WERI-Rb-1 (cell line): Measurements from ENCODE around the gene PPP2R2C.

Source experiments
- DNase-seq: peaks from one replicate; pipeline ENCODE4 v3.0.0-alpha.2; 2020
- H3K27ac ChIP-seq: fragments of 250-450 bp; sonication (Bioruptor Pico); 2 replicates; pipeline ENCODE4 v1.5.1; 2020; ENCODE audit warnings: mild to moderate bottlenecking, moderate library complexity
- H3K27me3 ChIP-seq: fragments of 250-450 bp; sonication (Bioruptor Pico); 2 replicates; pipeline ENCODE4 v1.5.1; 2021; ENCODE audit warnings: mild to moderate bottlenecking, low read depth, moderate library complexity; ENCODE audit not compliant: insufficient read depth, severe bottlenecking
- H3K36me3 ChIP-seq: fragments of 250-450 bp; sonication (Bioruptor Pico); 2 replicates; pipeline ENCODE4 v1.5.1; 2020; ENCODE audit warnings: mild to moderate bottlenecking, moderate library complexity
- H3K4me3 ChIP-seq: 2 replicates; pipeline ENCODE4 v1.5.1; 2011; ENCODE audit warnings: low read depth, mild to moderate bottlenecking, control low read depth, low read length
- H3K9me3 ChIP-seq: fragments of 250-450 bp; sonication (Bioruptor Pico); 2 replicates; pipeline ENCODE4 v1.5.1; 2021; ENCODE audit warnings: mild to moderate bottlenecking, moderate library complexity; ENCODE audit not compliant: severe bottlenecking
- TF ChIP-seq, protein P1 (sequence below): IDR thresholded peaks from 2 replicates; pipeline ENCODE4 v1.5.1; 2011; ENCODE audit warnings: low read depth, mild to moderate bottlenecking, control low read depth, inconsistent platforms, low read length

Gene PPP2R2C

DNA sequence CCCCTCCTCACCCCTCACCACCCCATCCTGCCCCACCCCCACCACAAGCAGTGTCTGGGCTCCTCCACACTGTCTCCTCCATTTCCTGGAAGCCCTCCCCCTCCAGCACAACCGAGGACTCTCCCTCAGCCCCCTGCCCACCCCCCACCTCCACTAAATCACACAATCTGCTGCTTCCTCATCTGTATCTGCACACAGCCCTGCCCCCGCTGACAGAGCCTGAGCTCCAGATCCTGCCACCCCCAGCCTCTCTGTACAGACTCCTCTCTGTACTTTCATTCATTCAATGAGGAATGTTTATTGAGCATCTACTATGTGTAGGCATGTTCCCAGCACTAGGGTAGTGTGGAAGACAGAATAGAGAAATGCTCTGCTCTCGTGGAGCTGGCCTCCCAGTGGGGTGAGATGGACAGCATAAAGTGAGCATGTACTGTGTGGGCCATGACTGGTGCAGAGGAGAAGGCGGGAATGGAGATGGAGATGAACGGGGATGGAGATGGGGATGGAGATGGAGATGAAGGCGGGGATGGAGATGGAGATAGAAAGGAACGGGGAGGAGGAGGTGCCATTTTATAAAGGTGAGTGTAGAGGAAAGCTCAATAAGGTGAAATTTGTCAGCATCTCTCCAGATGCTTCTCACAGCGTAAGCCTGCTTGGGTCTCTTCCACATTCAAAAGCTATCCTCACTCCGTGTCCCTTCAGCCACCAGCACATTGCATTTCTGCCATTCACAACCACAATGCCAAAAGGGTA is 2.5 kb upstream of the PPP2R2C start:
- Histone ChIP-seq H3K9me3 (no peaks in the 10 kb centered on the region), H3K27me3 (peaks cover 15% of the 10 kb centered on the region), H3K4me3 (no peak overlapping the region), H3K36me3 (no peaks in the 10 kb centered on the region), H3K27ac (no peak overlapping the region)
- TF ChIP-seq, protein P1, sequence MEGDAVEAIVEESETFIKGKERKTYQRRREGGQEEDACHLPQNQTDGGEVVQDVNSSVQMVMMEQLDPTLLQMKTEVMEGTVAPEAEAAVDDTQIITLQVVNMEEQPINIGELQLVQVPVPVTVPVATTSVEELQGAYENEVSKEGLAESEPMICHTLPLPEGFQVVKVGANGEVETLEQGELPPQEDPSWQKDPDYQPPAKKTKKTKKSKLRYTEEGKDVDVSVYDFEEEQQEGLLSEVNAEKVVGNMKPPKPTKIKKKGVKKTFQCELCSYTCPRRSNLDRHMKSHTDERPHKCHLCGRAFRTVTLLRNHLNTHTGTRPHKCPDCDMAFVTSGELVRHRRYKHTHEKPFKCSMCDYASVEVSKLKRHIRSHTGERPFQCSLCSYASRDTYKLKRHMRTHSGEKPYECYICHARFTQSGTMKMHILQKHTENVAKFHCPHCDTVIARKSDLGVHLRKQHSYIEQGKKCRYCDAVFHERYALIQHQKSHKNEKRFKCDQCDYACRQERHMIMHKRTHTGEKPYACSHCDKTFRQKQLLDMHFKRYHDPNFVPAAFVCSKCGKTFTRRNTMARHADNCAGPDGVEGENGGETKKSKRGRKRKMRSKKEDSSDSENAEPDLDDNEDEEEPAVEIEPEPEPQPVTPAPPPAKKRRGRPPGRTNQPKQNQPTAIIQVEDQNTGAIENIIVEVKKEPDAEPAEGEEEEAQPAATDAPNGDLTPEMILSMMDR = no peak
- DNase-seq = no peak

DNA sequence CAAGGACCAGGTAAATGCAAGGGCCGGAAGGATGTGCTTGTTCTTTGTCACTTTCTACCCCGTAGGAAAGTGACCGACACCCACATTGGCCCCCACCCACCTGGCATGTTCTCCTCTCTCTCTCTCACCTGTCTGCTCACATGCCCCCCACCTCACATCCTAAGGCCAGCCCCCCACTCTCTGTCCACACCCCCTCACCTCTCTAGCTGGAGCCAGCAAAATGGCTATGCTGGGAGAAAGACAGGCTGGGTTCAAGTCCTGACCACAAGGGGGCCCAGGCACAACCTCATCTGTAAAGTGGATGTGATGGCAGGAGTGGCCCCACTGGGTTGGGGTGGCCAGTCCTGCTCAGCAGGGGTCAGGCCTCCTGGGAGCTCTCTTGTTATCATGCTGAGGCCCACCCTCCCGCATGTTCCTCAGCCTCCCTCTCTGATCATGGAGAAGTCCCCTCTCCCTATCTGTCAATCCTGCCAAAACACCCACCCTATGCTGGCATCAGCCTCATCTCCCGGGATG is 1.7 kb upstream of the PPP2R2C start:
- no peak overlapping the region for H3K4me3 ChIP-seq
- H3K36me3 ChIP-seq = no peaks in the 10 kb centered on the region
- DNase-seq = peak; percentile 65
- no peak overlapping the region for H3K27ac ChIP-seq
- peaks cover 16% of the 10 kb centered on the region for H3K27me3 ChIP-seq
- no peaks in the 10 kb centered on the region for H3K9me3 ChIP-seq
- TF ChIP-seq, protein P1 = peak; percentile 82

DNA sequence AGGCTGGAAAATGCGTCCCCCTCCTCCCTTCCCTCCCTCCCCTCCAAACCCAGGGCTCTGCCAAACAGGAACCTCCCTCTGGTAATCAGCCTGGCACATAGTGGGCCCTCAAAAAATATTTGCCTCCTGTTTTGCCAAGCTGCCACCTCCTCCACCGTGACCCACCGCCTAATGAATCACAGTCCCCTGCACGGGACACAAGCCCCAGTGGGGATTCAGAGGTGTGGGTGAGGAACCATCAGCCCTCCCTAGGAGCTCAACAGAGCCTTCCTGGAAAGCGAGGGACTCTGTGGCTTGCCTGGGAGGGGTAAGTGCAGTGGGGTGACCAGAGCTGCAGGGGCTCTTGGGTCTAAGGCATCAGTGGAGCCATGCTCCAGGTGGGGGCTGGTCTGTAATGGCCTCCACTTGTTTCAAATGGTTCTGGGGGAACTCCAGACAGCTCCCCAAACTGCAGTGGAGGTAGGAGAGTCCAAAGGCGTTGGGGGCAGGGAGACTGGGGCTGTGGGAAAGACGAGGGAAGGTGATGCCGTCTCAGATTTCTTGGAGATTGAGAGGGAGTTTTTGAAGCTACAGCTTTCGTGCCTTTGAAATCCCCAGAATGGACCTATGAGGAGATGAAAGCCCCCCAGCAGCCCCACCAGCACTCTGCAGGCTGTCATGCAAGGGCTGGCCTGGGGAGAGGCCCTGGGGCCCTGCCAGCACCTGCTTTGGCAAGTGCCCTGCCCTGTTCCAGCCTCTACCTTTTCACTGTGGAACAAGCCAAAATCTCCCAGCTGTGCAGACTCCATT is 1.0 kb upstream of the PPP2R2C start:
- Histone ChIP-seq H3K4me3 (no peak overlapping the region), H3K27ac (no peak overlapping the region), H3K27me3 (peaks cover 16% of the 10 kb centered on the region), H3K36me3 (no peaks in the 10 kb centered on the region), H3K9me3 (no peaks in the 10 kb centered on the region)
- DNase-seq = no peak
- TF ChIP-seq, protein P1 = no peak

DNA sequence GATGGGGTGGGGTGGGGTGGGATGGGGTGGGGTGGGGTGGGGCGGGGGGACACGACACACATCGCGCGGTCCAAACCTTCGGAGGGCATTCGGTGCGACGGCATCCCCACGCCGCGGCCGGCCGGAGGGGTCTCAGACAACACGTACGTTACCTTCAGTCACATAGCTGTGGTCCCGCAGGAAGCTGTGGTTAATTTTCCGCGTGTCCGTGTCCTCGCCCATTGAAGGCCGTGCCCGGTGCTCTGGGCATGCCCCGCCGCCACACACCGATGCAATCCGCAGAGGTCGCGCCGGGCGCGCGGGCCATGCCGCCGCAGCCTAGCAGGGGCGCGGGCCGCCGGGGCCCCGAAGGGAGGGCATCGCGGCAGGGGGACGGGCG is 417 bp downstream of the PPP2R2C start:
- no peaks in the 10 kb centered on the region for H3K9me3 ChIP-seq
- TF ChIP-seq, protein P1 = no peak
- DNase-seq = no peak
- no peaks in the 10 kb centered on the region for H3K36me3 ChIP-seq
- H3K4me3 ChIP-seq = peak overlapping the region; percentile 57
- H3K27me3 ChIP-seq = peaks cover 16% of the 10 kb centered on the region
- no peak overlapping the region for H3K27ac ChIP-seq

DNA sequence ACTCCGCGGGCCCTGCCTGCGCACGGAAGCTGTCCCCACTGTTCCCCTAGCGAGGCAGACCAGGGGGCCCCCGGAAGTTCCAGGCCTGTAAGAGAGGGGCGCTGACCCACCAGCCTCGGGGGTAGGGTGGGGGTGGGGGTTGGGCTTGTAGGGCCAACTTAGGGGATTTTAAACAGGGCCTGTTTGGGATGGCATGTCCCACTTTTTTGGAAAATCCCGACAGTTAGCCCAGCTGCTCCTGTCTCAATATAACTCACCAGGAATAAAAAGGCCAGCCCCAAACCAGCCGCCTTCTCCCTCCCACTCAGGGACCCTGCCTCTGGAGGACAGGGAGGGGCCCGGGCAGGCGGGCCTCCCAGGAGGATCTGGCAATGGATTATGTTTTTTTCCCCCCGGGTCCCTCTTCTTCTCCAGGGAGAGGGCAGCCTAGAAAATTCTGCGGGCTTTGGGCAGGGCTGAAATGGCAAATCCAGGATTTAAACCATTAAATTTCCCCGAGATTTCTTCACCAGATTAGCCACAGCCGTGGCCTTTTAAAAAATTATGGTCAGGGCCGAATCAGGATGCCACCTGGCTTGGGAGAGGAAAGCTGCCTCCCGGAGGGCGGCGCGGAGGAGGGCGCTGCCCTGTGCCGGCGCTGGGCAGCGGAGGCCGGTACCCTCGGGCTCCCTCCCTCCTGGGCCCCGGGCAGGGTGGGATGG is 957 bp downstream of the PPP2R2C start:
- Histone ChIP-seq H3K4me3 (peak overlapping the region; percentile 57), H3K27me3 (peaks cover 16% of the 10 kb centered on the region)

More for the DNA sequence above, 957 bp downstream of the PPP2R2C start:
- Histone ChIP-seq H3K36me3 (no peaks in the 10 kb centered on the region), H3K9me3 (no peaks in the 10 kb centered on the region), H3K27ac (no peak overlapping the region)
- peak; percentile 35 for DNase-seq
- TF ChIP-seq, protein P1 = no peak
